GM23338 (cell line): ENCODE results near the gene ZMYND11. TPM values are rescaled to one million over a fixed set of nuclear protein-coding genes. Genes with fewer than 3 reads are reported as not detected.
A peak's percentile ranks its signal among the peaks of the same experiment; 100 is the strongest.

Experiments used
- ATAC-seq: fragments of 200-7000 bp; cut with Tn5 transposase; 3 replicates; pipeline ENCODE4 v1.9.1; 2020
- DNase-seq: peaks from one replicate; pipeline ENCODE4 v3.0.0-alpha.2; 2015; ENCODE audit warnings: low spot score
- H2AFZ ChIP-seq: fragments of 200-600 bp; sonication (generic); 2 replicates; pipeline ENCODE4 v1.8.0; 2016; ENCODE audit warnings: antibody characterized with exemption, mild to moderate bottlenecking, moderate library complexity
- H3F3A ChIP-seq: fragments of 200-600 bp; sonication (generic); replicated peaks from 2 replicates; pipeline ENCODE4 v1.8.0; 2017; ENCODE audit warnings: antibody characterized with exemption, mixed run types, low read depth
- H3K27ac ChIP-seq: fragments of 200-600 bp; sonication (generic); 2 replicates; pipeline ENCODE4 v1.6.1; 2016; ENCODE audit warnings: low read depth
- H3K27me3 ChIP-seq: fragments of 200-600 bp; sonication (generic); 2 replicates; pipeline ENCODE4 v1.8.0; 2016; ENCODE audit warnings: mild to moderate bottlenecking, mixed run types, moderate library complexity; ENCODE audit not compliant: insufficient read depth
- H3K36me3 ChIP-seq: fragments of 200-600 bp; sonication (generic); 2 replicates; pipeline ENCODE4 v1.8.0; 2016; ENCODE audit warnings: mild to moderate bottlenecking; ENCODE audit not compliant: insufficient read depth
- H3K4me1 ChIP-seq: fragments of 200-600 bp; sonication (generic); 2 replicates; pipeline ENCODE4 v1.8.0; 2016; ENCODE audit warnings: mild to moderate bottlenecking, moderate library complexity; ENCODE audit not compliant: insufficient read depth
- H3K4me2 ChIP-seq: fragments of 200-600 bp; sonication (generic); 2 replicates; pipeline ENCODE4 v1.7.1; 2017; ENCODE audit warnings: mixed run types
- H3K4me3 ChIP-seq: fragments of 200-600 bp; sonication (generic); 2 replicates; pipeline ENCODE4 v1.6.1; 2016; ENCODE audit warnings: mixed run types
- H3K79me2 ChIP-seq: fragments of 200-600 bp; sonication (generic); replicated peaks from 2 replicates; pipeline ENCODE4 v1.8.0; 2017; ENCODE audit warnings: mild to moderate bottlenecking; ENCODE audit not compliant: insufficient read depth
- H3K9me2 ChIP-seq: fragments of 200-600 bp; sonication (generic); 2 replicates; pipeline ENCODE4 v1.8.0; 2017; ENCODE audit not compliant: insufficient read depth
- H4K20me1 ChIP-seq: fragments of 200-600 bp; sonication (generic); replicated peaks from 2 replicates; pipeline ENCODE4 v1.8.0; 2017; ENCODE audit warnings: mild to moderate bottlenecking; ENCODE audit not compliant: insufficient read depth
- H3K27ac Mint-ChIP-seq: 2 replicates; pipeline ENCODE4 v1.8.0; 2020; ENCODE audit warnings: inconsistent platforms, mild to moderate bottlenecking, moderate library complexity, mixed read lengths
- H3K27me3 Mint-ChIP-seq: 3 replicates; pipeline ENCODE4 v1.8.0; 2022; ENCODE audit warnings: low read depth, mild to moderate bottlenecking, moderate library complexity, mixed read lengths, inconsistent platforms; ENCODE audit not compliant: insufficient read depth, poor library complexity
- H3K36me3 Mint-ChIP-seq: 3 replicates; pipeline ENCODE4 v1.8.0; 2021; ENCODE audit warnings: low read depth, mild to moderate bottlenecking, inconsistent platforms, moderate library complexity, mixed read lengths
- H3K4me1 Mint-ChIP-seq: 3 replicates; pipeline ENCODE4 v1.8.0; 2020; ENCODE audit warnings: mild to moderate bottlenecking, inconsistent platforms, mixed read lengths
- H3K4me3 Mint-ChIP-seq: 3 replicates; pipeline ENCODE4 v1.8.0; 2021; ENCODE audit warnings: moderate library complexity, mild to moderate bottlenecking, inconsistent platforms, mixed read lengths
- H3K9me3 Mint-ChIP-seq: 3 replicates; pipeline ENCODE4 v1.8.0; 2020; ENCODE audit warnings: moderate library complexity, mild to moderate bottlenecking, inconsistent platforms, mixed read lengths
- EZH2phosphoT487 ChIP-seq: fragments of 200-600 bp; sonication (generic); IDR thresholded peaks from one replicate; pipeline ENCODE4 v1.8.1; 2018; ENCODE audit warnings: antibody characterized with exemption; ENCODE audit not compliant: unreplicated experiment
- JUNB ChIP-seq: IDR thresholded peaks from one replicate; pipeline ENCODE4 v1.6.1; 2016; ENCODE audit warnings: antibody characterized with exemption; ENCODE audit not compliant: unreplicated experiment
- NANOG ChIP-seq: IDR thresholded peaks from 2 replicates; pipeline ENCODE4 v1.6.1; 2016; ENCODE audit warnings: antibody characterized with exemption, borderline replicate concordance
- POLR2AphosphoS5 ChIP-seq: IDR thresholded peaks from 2 replicates; pipeline ENCODE4 v1.6.1; 2016; ENCODE audit warnings: antibody characterized with exemption, low read depth
- REST ChIP-seq: IDR thresholded peaks from one replicate; pipeline ENCODE4 v1.6.1; 2018; ENCODE audit warnings: antibody characterized with exemption; ENCODE audit not compliant: unreplicated experiment
- STAT1 ChIP-seq: IDR thresholded peaks from one replicate; pipeline ENCODE4 v1.6.1; 2016; ENCODE audit warnings: antibody characterized with exemption; ENCODE audit not compliant: unreplicated experiment
- ZNF114 ChIP-seq: fragments of 250-450 bp; sonication (Bioruptor Pico); IDR thresholded peaks from 2 replicates; pipeline ENCODE4 v1.5.0; 2020; ENCODE audit warnings: mild to moderate bottlenecking, moderate library complexity
- ZNF331 ChIP-seq: fragments of 250-450 bp; sonication (Bioruptor Pico); IDR thresholded peaks from 2 replicates; pipeline ENCODE4 v1.5.0; 2020; ENCODE audit warnings: low read depth, mild to moderate bottlenecking, moderate library complexity
- polyA plus RNA-seq: library from polyadenylated mRNA; unstranded; fragments of >200 nt; fragmentation: Nextera tagmentation; extraction: Ambion mirVana; gene quantifications from 2 replicates; pipeline ENCODE4 v1.2.1, GENCODE V29; 2016
- total RNA-seq: library from RNA; depleted of rRNA; stranded (reverse); fragments of >200 nt; shearing (Covaris generic); gene quantifications from 2 replicates; pipeline ENCODE4 v1.2.3, GENCODE V29; 2014
- TF ChIP-seq, protein P1 (sequence below): fragments of 250-450 bp; sonication (Bioruptor Pico); IDR thresholded peaks from 2 replicates; pipeline ENCODE4 v1.5.0; 2020; ENCODE audit warnings: mild to moderate bottlenecking, moderate library complexity
- TF ChIP-seq, protein P2 (sequence below), 2 experiments: fragments of 200-600 bp in 1 of 2; sonication (generic) in 1 of 2; conservative IDR thresholded peaks; 2 replicates each; pipeline versions ENCODE4 v1.5.1 to v1.6.1; 2016 to 2017; ENCODE audit warnings: antibody characterized with exemption in 2 of 2, low read depth in 2 of 2, mild to moderate bottlenecking in 2 of 2, moderate library complexity in 1 of 2

ZMYND11 gene
- total and polyA plus RNA-seq, 2 experiments from 2014 or later: 8.9 to 16.9 TPM

GRCh38 chr10:282294-283139, 147.3 kb downstream of the ZMYND11 start:
- H3K4me2 ChIP-seq: no peak overlapping the region
- no peak for ATAC-seq
- no peak for DNase-seq
- no peak overlapping the region; the same call in 2 of the 3 replicates for H3K4me3 Mint-ChIP-seq
- no peaks in the 10 kb centered on the region for H3K9me2 ChIP-seq
- no peak overlapping the region for H2AFZ ChIP-seq
- no peaks in the 10 kb centered on the region for H3K36me3 ChIP-seq
- no peak overlapping the region for H3K4me3 ChIP-seq
- no peak overlapping the region for H3K27ac Mint-ChIP-seq
- H3F3A ChIP-seq: no peaks in the 10 kb centered on the region
- no peaks in the 10 kb centered on the region for H4K20me1 ChIP-seq
- peaks cover 5% of the 10 kb centered on the region for H3K27me3 Mint-ChIP-seq
- peaks cover 10% of the 10 kb centered on the region for H3K4me1 Mint-ChIP-seq
- H3K27ac ChIP-seq: no peak overlapping the region
- no peaks in the 10 kb centered on the region for H3K9me3 Mint-ChIP-seq
- H3K4me1 ChIP-seq: no peaks in the 10 kb centered on the region
- TF ChIP-seq ZNF114: no peak
- no peak for TF ChIP-seq EZH2phosphoT487
- no peak for TF ChIP-seq POLR2AphosphoS5
- no peak for TF ChIP-seq NANOG
- TF ChIP-seq, protein P1, sequence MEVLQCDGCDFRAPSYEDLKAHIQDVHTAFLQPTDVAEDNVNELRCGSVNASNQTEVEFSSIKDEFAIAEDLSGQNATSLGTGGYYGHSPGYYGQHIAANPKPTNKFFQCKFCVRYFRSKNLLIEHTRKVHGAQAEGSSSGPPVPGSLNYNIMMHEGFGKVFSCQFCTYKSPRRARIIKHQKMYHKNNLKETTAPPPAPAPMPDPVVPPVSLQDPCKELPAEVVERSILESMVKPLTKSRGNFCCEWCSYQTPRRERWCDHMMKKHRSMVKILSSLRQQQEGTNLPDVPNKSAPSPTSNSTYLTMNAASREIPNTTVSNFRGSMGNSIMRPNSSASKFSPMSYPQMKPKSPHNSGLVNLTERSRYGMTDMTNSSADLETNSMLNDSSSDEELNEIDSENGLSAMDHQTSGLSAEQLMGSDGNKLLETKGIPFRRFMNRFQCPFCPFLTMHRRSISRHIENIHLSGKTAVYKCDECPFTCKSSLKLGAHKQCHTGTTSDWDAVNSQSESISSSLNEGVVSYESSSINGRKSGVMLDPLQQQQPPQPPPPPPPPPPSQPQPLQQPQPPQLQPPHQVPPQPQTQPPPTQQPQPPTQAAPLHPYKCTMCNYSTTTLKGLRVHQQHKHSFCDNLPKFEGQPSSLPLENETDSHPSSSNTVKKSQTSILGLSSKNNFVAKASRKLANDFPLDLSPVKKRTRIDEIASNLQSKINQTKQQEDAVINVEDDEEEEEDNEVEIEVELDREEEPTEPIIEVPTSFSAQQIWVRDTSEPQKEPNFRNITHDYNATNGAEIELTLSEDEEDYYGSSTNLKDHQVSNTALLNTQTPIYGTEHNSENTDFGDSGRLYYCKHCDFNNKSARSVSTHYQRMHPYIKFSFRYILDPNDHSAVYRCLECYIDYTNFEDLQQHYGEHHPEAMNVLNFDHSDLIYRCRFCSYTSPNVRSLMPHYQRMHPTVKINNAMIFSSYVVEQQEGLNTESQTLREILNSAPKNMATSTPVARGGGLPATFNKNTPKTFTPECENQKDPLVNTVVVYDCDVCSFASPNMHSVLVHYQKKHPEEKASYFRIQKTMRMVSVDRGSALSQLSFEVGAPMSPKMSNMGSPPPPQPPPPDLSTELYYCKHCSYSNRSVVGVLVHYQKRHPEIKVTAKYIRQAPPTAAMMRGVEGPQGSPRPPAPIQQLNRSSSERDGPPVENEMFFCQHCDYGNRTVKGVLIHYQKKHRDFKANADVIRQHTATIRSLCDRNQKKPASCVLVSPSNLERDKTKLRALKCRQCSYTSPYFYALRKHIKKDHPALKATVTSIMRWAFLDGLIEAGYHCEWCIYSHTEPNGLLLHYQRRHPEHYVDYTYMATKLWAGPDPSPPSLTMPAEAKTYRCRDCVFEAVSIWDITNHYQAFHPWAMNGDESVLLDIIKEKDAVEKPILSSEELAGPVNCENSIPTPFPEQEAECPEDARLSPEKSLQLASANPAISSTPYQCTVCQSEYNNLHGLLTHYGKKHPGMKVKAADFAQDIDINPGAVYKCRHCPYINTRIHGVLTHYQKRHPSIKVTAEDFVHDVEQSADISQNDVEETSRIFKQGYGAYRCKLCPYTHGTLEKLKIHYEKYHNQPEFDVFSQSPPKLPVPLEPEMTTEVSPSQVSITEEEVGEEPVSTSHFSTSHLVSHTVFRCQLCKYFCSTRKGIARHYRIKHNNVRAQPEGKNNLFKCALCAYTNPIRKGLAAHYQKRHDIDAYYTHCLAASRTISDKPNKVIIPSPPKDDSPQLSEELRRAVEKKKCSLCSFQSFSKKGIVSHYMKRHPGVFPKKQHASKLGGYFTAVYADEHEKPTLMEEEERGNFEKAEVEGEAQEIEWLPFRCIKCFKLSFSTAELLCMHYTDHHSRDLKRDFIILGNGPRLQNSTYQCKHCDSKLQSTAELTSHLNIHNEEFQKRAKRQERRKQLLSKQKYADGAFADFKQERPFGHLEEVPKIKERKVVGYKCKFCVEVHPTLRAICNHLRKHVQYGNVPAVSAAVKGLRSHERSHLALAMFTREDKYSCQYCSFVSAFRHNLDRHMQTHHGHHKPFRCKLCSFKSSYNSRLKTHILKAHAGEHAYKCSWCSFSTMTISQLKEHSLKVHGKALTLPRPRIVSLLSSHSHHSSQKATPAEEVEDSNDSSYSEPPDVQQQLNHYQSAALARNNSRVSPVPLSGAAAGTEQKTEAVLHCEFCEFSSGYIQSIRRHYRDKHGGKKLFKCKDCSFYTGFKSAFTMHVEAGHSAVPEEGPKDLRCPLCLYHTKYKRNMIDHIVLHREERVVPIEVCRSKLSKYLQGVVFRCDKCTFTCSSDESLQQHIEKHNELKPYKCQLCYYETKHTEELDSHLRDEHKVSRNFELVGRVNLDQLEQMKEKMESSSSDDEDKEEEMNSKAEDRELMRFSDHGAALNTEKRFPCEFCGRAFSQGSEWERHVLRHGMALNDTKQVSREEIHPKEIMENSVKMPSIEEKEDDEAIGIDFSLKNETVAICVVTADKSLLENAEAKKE: no peak
- no peak for TF ChIP-seq STAT1
- H3K79me2 ChIP-seq: no peaks in the 10 kb centered on the region
- no peaks in the 10 kb centered on the region for H3K27me3 ChIP-seq
- peaks cover 4% of the 10 kb centered on the region for H3K36me3 Mint-ChIP-seq

DNA sequence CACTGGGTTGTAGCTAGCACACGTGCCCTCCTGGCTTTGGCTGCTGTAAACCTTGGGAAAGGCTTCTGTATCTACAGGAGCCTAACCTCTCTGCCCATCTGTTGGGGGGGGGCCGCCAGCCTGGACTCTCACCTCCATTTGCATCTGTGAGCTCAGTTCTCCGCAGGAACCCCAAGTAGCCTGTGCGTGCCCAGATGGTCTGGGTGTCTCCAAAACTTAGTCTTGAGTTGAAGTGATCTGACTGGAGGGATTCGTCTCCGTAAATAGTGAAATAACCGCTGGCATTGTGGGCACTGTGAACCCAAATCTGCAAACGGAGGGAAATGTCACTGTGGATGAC, 147.9 kb downstream of the ZMYND11 start:
- Histone ChIP-seq H3K27ac (no peak overlapping the region), H3K27me3 (no peaks in the 10 kb centered on the region), H3K4me1 (no peaks in the 10 kb centered on the region), H2AFZ (no peak overlapping the region), H4K20me1 (no peaks in the 10 kb centered on the region), H3K79me2 (no peaks in the 10 kb centered on the region), H3F3A (no peaks in the 10 kb centered on the region), H3K9me2 (no peaks in the 10 kb centered on the region), H3K36me3 (no peaks in the 10 kb centered on the region), H3K4me2 (no peak overlapping the region), H3K4me3 (no peak overlapping the region)
- peak; percentile 69 for ATAC-seq
- Mint-ChIP-seq H3K27ac (no peak overlapping the region), H3K27me3 (peaks cover 5% of the 10 kb centered on the region), H3K4me1 (peaks cover 10% of the 10 kb centered on the region), H3K36me3 (peaks cover 8% of the 10 kb centered on the region), H3K4me3 (no peak overlapping the region; the same call in 2 of the 3 replicates), H3K9me3 (no peaks in the 10 kb centered on the region)
- DNase-seq: peak; percentile 17
- TF ChIP-seq, protein P2, sequence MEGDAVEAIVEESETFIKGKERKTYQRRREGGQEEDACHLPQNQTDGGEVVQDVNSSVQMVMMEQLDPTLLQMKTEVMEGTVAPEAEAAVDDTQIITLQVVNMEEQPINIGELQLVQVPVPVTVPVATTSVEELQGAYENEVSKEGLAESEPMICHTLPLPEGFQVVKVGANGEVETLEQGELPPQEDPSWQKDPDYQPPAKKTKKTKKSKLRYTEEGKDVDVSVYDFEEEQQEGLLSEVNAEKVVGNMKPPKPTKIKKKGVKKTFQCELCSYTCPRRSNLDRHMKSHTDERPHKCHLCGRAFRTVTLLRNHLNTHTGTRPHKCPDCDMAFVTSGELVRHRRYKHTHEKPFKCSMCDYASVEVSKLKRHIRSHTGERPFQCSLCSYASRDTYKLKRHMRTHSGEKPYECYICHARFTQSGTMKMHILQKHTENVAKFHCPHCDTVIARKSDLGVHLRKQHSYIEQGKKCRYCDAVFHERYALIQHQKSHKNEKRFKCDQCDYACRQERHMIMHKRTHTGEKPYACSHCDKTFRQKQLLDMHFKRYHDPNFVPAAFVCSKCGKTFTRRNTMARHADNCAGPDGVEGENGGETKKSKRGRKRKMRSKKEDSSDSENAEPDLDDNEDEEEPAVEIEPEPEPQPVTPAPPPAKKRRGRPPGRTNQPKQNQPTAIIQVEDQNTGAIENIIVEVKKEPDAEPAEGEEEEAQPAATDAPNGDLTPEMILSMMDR (conservative IDR thresholded peaks at IDR 0.05; ENCODE audit: low read depth in 2 of 2): no peak
- TF ChIP-seq JUNB: no peak
- TF ChIP-seq ZNF331 (CRISPR knock-in tag): no peak
- TF ChIP-seq REST: no peak
- TF ChIP-seq STAT1: no peak
- TF ChIP-seq ZNF114: no peak
- TF ChIP-seq EZH2phosphoT487: no peak
